A549 (cell line): Measurements from ENCODE around the gene MALRD1. TPM values are rescaled to one million over a fixed set of nuclear protein-coding genes. Genes with fewer than 3 reads are reported as not detected.

Experiments used
- ATAC-seq, 2 experiments: fragments of 200-7000 bp in 1 of 2; fragments of >200 bp in 1 of 2; cut with Nextera tagmentation in 1 of 2; cut with Tn5 transposase in 1 of 2; 3 replicates each; pipeline versions ENCODE4 v1.8.0 to v1.9.1; 2018 to 2020; ENCODE audit warnings: mild to moderate bottlenecking in 1 of 2, moderate library complexity in 1 of 2
- CTCF ChIA-PET: fragments of 300-600 bp; sonication (Branson Sonifier 250); formaldehyde crosslinking; extraction: SDS; loops from one replicate; lab custom pipeline; 2021; ENCODE audit warnings: antibody characterized with exemption, inconsistent platforms; lab: Yijun Ruan, JAX
- POLR2A ChIA-PET: fragments of 350-600 bp; formaldehyde crosslinking; extraction: SDS; loops from one replicate; lab custom pipeline; 2021; ENCODE audit warnings: antibody characterized with exemption, inconsistent platforms; lab: Yijun Ruan, JAX
- DNase-seq, 2 experiments: peaks; one replicate each; pipeline versions ENCODE4 v3.0.0 to v3.0.0-alpha.2; 2011 to 2016; ENCODE audit warnings: low read depth in 1 of 2, low spot score in 1 of 2
- FAIRE-seq: peaks from 2 replicates; lab custom pipeline; 2011; peaks lifted over from hg19 to GRCh38; lab: Jason Lieb, UNC
- H3K27ac ChIP-seq, 2 experiments: fragments of >200 bp; sonication (Bioruptor Twin); formaldehyde crosslinking; 3 replicates each; pipeline ENCODE4 v1.5.1; 2016 to 2017
- H3K4me1 ChIP-seq: fragments of >200 bp; sonication (Bioruptor Twin); formaldehyde crosslinking; 3 replicates; pipeline ENCODE4 v1.6.1; 2016
- H3K4me2 ChIP-seq: fragments of >200 bp; sonication (Bioruptor Twin); formaldehyde crosslinking; 3 replicates; pipeline ENCODE4 v1.6.1; 2016
- H3K4me3 ChIP-seq: fragments of >200 bp; sonication (Bioruptor Twin); formaldehyde crosslinking; 3 replicates; pipeline ENCODE4 v1.5.1; 2016
- H3K9me3 ChIP-seq: fragments of >200 bp; sonication (Bioruptor Twin); formaldehyde crosslinking; 3 replicates; pipeline ENCODE4 v1.6.1; 2016
- CBX2 ChIP-seq: fragments of 200-600 bp; sonication (generic); IDR thresholded peaks from 2 replicates; pipeline ENCODE4 v1.6.1; 2016; ENCODE audit warnings: low read depth, mild to moderate bottlenecking, borderline replicate concordance
- CHD2 ChIP-seq: fragments of 150-350 bp; IDR thresholded peaks from 2 replicates; pipeline ENCODE4 v1.6.1; 2014; ENCODE audit warnings: low read length; ENCODE audit not compliant: partially characterized antibody
- CHD4 ChIP-seq: fragments of 200-600 bp; sonication (generic); IDR thresholded peaks from 2 replicates; pipeline ENCODE4 v1.6.1; 2016; ENCODE audit warnings: antibody characterized with exemption, mild to moderate bottlenecking, borderline replicate concordance
- EHF ChIP-seq: fragments of 250-450 bp; sonication (Bioruptor Pico); IDR thresholded peaks from 2 replicates; pipeline ENCODE4 v1.5.0; 2020; ENCODE audit warnings: mild to moderate bottlenecking
- FOXS1 ChIP-seq: fragments of 250-450 bp; sonication (Bioruptor Pico); IDR thresholded peaks from 2 replicates; pipeline ENCODE4 v1.5.0; 2020; ENCODE audit warnings: mild to moderate bottlenecking, moderate library complexity
- HDAC2 ChIP-seq: fragments of 200-600 bp; sonication (generic); IDR thresholded peaks from 2 replicates; pipeline ENCODE4 v1.6.1; 2016
- HOXA7 ChIP-seq: fragments of 250-450 bp; sonication (Bioruptor Pico); IDR thresholded peaks from 2 replicates; pipeline ENCODE4 v1.5.0; 2020; ENCODE audit warnings: mild to moderate bottlenecking, moderate library complexity
- HOXB13 ChIP-seq: fragments of 250-450 bp; sonication (Bioruptor Pico); IDR thresholded peaks from 2 replicates; pipeline ENCODE4 v1.5.0; 2020; ENCODE audit warnings: low read depth, mild to moderate bottlenecking, moderate library complexity
- HOXB5 ChIP-seq: fragments of 250-450 bp; sonication (Bioruptor Pico); IDR thresholded peaks from 2 replicates; pipeline ENCODE4 v1.5.0; 2020; ENCODE audit warnings: mild to moderate bottlenecking, moderate library complexity
- JUN ChIP-seq, 2 experiments: fragments of >200 bp; sonication (Bioruptor Twin); formaldehyde crosslinking; IDR thresholded peaks; 2 replicates in 1 of 2; 3 replicates in 1 of 2; pipeline ENCODE4 v1.6.1; 2016 to 2017
- MAZ ChIP-seq: fragments of 150-350 bp; IDR thresholded peaks from 2 replicates; pipeline ENCODE4 v1.6.1; 2014; ENCODE audit warnings: antibody characterized with exemption, low read depth, low read length, borderline replicate concordance
- POLR2A ChIP-seq: IDR thresholded peaks from 2 replicates; pipeline ENCODE4 v1.6.1; 2012; ENCODE audit warnings: mild to moderate bottlenecking, low read length
- RNF2 ChIP-seq: fragments of 200-600 bp; sonication (generic); IDR thresholded peaks from 2 replicates; pipeline ENCODE4 v1.6.1; 2016; ENCODE audit warnings: low read depth, mild to moderate bottlenecking, antibody characterized with exemption, moderate library complexity, borderline replicate concordance
- TP53 ChIP-seq: fragments of 250-450 bp; sonication (Bioruptor Pico); IDR thresholded peaks from 2 replicates; pipeline ENCODE4 v1.5.0; 2021; ENCODE audit warnings: mild to moderate bottlenecking, moderate library complexity
- ZFP36 ChIP-seq: fragments of 450-650 bp; IDR thresholded peaks from 2 replicates; pipeline ENCODE4 v1.6.1; 2014; ENCODE audit warnings: borderline replicate concordance; ENCODE audit not compliant: partially characterized antibody
- ZNF302 ChIP-seq: fragments of 250-450 bp; sonication (Bioruptor Pico); IDR thresholded peaks from 2 replicates; pipeline ENCODE4 v1.9.0; 2021; ENCODE audit warnings: inconsistent platforms, mild to moderate bottlenecking, moderate library complexity
- WGBS: methylation state at CpG from one replicate; pipeline ENCODE4 v1.1.6; 2017; ENCODE audit errors: missing lambda C conversion rate; 5-methylcytosine and 5-hydroxymethylcytosine counted together
- polyA plus RNA-seq, 4 experiments: library from polyadenylated mRNA; depleted of rRNA in 3 of 4; stranded (reverse); fragments of >200 nt; fragmentation: RNase III in 1 of 4; extraction: RNeasy Plus Mini Kit Qiagen cat#74134 plus additional on column Dnase treatment in 1 of 4; gene quantifications; 2 replicates in 3 of 4; 3 replicates in 1 of 4; pipeline ENCODE4 v1.2.3, GENCODE V29; 2011 to 2017
- TF ChIP-seq, protein P1 (sequence below): fragments of 200-600 bp; sonication (generic); IDR thresholded peaks from 2 replicates; pipeline ENCODE4 v1.6.1; 2016; ENCODE audit warnings: antibody characterized with exemption, mild to moderate bottlenecking, moderate library complexity
- TF ChIP-seq, protein P2 (sequence below): fragments of >200 bp; sonication (Bioruptor Twin); formaldehyde crosslinking; IDR thresholded peaks from 2 replicates; pipeline ENCODE4 v1.6.1; 2016
- TF ChIP-seq, protein P3 (sequence below): IDR thresholded peaks from 2 replicates; pipeline ENCODE4 v1.6.1; 2012
- TF ChIP-seq, protein P4 (sequence below): IDR thresholded peaks from 2 replicates; pipeline ENCODE4 v1.6.1; 2012; ENCODE audit warnings: low read depth, borderline replicate concordance

The MALRD1 gene
- polyA plus RNA-seq, 2 of the 4 experiments (the other 2 are of a cell fraction), result not detected

DNA sequence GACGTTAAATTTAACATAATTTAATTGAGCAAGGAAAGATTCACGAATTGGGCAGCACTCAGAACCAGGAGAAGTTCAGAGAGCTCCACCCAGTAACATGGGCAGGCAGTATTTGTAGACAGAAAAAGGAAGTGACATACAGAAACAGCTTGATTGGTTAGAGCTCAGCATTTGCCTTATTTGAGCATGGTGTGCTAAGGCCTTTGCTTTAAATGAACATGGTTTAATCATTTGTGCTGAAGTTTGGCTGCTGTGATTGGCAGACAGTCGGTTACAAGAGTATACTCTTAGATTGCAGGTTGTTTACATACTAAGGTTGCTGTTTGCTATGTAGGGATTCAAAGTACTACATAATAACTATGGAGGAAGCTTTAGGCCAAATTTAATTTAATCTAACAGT is 199.2 kb downstream of the MALRD1 start:
- no peak for DNase-seq
- no peak for TF ChIP-seq HOXA7 (CRISPR knock-in tag)
- TF ChIP-seq CHD2, result no peak
- no peak for TF ChIP-seq ZFP36
- TF ChIP-seq HOXB5 (CRISPR knock-in tag), result no peak
- no peak for TF ChIP-seq JUN (IDR thresholded peaks at IDR 0.05)
- TF ChIP-seq FOXS1, result no peak
- TF ChIP-seq EHF (CRISPR knock-in tag), result no peak
- TF ChIP-seq RNF2, result no peak
- no peak for TF ChIP-seq CHD4
- TF ChIP-seq, protein P1, sequence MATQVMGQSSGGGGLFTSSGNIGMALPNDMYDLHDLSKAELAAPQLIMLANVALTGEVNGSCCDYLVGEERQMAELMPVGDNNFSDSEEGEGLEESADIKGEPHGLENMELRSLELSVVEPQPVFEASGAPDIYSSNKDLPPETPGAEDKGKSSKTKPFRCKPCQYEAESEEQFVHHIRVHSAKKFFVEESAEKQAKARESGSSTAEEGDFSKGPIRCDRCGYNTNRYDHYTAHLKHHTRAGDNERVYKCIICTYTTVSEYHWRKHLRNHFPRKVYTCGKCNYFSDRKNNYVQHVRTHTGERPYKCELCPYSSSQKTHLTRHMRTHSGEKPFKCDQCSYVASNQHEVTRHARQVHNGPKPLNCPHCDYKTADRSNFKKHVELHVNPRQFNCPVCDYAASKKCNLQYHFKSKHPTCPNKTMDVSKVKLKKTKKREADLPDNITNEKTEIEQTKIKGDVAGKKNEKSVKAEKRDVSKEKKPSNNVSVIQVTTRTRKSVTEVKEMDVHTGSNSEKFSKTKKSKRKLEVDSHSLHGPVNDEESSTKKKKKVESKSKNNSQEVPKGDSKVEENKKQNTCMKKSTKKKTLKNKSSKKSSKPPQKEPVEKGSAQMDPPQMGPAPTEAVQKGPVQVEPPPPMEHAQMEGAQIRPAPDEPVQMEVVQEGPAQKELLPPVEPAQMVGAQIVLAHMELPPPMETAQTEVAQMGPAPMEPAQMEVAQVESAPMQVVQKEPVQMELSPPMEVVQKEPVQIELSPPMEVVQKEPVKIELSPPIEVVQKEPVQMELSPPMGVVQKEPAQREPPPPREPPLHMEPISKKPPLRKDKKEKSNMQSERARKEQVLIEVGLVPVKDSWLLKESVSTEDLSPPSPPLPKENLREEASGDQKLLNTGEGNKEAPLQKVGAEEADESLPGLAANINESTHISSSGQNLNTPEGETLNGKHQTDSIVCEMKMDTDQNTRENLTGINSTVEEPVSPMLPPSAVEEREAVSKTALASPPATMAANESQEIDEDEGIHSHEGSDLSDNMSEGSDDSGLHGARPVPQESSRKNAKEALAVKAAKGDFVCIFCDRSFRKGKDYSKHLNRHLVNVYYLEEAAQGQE, result no peak
- TF ChIP-seq ZNF302 (CRISPR knock-in tag), result no peak
- TF ChIP-seq HDAC2, result no peak
- no peak for TF ChIP-seq POLR2A
- no peak for TF ChIP-seq MAZ
- TF ChIP-seq TP53 (CRISPR knock-in tag), result no peak
- TF ChIP-seq, protein P2, sequence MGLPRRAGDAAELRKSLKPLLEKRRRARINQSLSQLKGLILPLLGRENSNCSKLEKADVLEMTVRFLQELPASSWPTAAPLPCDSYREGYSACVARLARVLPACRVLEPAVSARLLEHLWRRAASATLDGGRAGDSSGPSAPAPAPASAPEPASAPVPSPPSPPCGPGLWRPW, result no peak
- TF ChIP-seq CBX2, result no peak
- ChIA-PET POLR2A (no interaction called here), CTCF (no interaction called here)
- no peaks in the 10 kb centered on the region for H3K9me3 ChIP-seq
- no peak overlapping the region for H3K4me2 ChIP-seq
- H3K4me3 ChIP-seq, result no peak overlapping the region
- H3K27ac ChIP-seq, result no peak overlapping the region
- FAIRE-seq, result no peak
- H3K4me1 ChIP-seq, result no peaks in the 10 kb centered on the region
- ATAC-seq, result no peak
- WGBS, result 5% methylated on average over 3 of the region's 3 CpGs

DNA sequence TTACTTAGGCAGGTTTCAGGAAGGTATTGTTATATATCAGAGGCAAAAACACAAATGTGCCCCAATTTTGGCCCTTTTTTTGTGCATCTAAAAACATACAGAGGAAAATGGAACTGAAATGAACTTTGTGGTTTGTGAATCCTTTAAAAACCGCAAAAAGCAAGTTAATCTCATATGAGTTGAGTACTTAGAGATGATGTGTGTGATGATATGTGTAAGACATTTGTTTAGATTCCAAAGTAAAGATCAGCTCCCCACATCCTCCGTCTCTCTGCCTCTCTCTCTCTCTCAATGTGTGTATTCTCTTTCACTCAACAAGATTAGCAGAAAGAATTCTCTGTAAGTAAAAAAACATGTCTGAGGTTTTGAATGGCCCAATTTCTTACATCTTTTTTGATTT is 201.9 kb downstream of the MALRD1 start:
- TF ChIP-seq, protein P3, sequence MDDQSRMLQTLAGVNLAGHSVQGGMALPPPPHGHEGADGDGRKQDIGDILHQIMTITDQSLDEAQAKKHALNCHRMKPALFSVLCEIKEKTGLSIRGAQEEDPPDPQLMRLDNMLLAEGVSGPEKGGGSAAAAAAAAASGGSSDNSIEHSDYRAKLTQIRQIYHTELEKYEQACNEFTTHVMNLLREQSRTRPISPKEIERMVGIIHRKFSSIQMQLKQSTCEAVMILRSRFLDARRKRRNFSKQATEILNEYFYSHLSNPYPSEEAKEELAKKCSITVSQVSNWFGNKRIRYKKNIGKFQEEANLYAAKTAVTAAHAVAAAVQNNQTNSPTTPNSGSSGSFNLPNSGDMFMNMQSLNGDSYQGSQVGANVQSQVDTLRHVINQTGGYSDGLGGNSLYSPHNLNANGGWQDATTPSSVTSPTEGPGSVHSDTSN, result no peak
- TF ChIP-seq HOXB13 (CRISPR knock-in tag), result no peak
- no peaks in the 10 kb centered on the region for H3K4me1 ChIP-seq
- ATAC-seq (no peak), DNase-seq (no peak), FAIRE-seq (no peak)
- no peak overlapping the region for H3K4me3 ChIP-seq
- WGBS, result 15% methylated on average over 2 of the region's 2 CpGs
- H3K27ac ChIP-seq, result no peak overlapping the region
- ChIA-PET CTCF (no interaction called here), POLR2A (no interaction called here)
- no peak overlapping the region for H3K4me2 ChIP-seq
- no peaks in the 10 kb centered on the region for H3K9me3 ChIP-seq

DNA sequence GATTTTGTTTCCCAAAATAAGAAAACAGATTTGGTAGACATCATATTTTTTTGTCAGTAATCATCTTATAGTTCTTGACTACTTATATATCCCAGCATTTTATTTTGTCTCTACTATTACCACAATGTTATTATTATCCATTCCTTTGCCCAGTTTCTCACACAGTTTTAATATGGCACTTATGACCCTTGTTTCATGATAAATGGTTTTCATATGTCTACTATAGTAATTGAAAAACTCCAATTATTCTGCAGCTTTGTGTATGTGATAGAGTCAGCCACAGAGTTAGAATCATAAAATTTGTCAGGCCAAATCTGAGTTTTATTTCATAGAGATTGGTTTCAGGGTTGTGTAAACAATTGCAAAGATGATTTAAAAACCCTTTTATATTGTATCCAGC is 203.9 kb downstream of the MALRD1 start:
- POLR2A ChIA-PET, result no interaction called here
- H3K4me1 ChIP-seq, result no peaks in the 10 kb centered on the region
- TF ChIP-seq, protein P4, sequence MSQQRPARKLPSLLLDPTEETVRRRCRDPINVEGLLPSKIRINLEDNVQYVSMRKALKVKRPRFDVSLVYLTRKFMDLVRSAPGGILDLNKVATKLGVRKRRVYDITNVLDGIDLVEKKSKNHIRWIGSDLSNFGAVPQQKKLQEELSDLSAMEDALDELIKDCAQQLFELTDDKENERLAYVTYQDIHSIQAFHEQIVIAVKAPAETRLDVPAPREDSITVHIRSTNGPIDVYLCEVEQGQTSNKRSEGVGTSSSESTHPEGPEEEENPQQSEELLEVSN, result no peak
- H3K27ac ChIP-seq, result no peak overlapping the region
- H3K9me3 ChIP-seq, result no peaks in the 10 kb centered on the region
- no peak for ATAC-seq
- no peak for DNase-seq
- CTCF ChIA-PET, result interaction anchor here (1.3 kb wide), 1 partner anchor 22 kb away, joined by 3 read pairs; no protein-coding TSS in a partner anchor
- no peak overlapping the region for H3K4me2 ChIP-seq
- no peak overlapping the region for H3K4me3 ChIP-seq
- no peak for FAIRE-seq
